Fibroblast of skin of right quadriceps (primary cell): ENCODE results near the gene FAF2.
"Not testable (repeated sequence)": the region's sequence is repeated elsewhere in the genome, so short reads cannot be mapped to it uniquely, and the experiment has no call there.

ENCODE experiments used
- DNase-seq: peaks from one replicate; pipeline ENCODE4 v3.0.0-alpha.2; 2013

The FAF2 gene, protein sequence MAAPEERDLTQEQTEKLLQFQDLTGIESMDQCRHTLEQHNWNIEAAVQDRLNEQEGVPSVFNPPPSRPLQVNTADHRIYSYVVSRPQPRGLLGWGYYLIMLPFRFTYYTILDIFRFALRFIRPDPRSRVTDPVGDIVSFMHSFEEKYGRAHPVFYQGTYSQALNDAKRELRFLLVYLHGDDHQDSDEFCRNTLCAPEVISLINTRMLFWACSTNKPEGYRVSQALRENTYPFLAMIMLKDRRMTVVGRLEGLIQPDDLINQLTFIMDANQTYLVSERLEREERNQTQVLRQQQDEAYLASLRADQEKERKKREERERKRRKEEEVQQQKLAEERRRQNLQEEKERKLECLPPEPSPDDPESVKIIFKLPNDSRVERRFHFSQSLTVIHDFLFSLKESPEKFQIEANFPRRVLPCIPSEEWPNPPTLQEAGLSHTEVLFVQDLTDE

DNA sequence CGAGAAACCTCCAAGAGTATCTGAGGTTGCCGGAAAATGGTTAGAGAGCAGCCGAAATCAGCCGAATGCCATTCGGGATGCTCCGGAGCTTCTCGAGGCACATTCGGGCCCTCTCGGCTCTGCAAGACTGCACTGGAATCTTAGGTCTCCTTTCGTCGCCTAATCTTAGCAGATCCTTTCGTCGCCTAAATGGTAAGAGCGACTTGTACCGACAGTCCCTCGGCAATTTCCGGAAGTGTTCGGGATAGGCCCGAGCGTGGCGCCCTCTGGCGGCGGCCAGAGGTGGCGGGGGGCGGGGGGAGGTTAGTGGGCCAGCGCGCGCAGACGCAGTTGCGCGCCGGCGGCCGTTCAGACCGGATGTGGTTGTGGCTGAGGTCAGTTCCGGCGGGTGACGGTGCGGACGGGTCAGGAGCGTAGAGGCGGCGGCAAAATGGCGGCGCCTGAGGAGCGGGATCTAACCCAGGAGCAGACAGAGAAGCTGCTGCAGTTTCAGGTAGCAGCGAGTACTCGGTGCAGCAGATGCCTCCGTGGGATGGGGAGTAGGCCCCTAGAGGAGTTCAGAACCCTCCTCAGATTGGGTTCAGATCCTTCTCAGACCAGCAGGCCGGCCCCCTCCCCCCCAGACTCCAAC lies at the start of gene FAF2:
TSS of gene FAF2 (plus strand) at position 408 of the 631 bp plus-strand sequence. CDS start at position 431, 23 bp downstream.
- DNase-seq: peak; percentile 99

GRCh38 chr5:176400382-176401156 lies 47.6 kb upstream of the FAF2 start:
- DNase-seq: no peak

DNA sequence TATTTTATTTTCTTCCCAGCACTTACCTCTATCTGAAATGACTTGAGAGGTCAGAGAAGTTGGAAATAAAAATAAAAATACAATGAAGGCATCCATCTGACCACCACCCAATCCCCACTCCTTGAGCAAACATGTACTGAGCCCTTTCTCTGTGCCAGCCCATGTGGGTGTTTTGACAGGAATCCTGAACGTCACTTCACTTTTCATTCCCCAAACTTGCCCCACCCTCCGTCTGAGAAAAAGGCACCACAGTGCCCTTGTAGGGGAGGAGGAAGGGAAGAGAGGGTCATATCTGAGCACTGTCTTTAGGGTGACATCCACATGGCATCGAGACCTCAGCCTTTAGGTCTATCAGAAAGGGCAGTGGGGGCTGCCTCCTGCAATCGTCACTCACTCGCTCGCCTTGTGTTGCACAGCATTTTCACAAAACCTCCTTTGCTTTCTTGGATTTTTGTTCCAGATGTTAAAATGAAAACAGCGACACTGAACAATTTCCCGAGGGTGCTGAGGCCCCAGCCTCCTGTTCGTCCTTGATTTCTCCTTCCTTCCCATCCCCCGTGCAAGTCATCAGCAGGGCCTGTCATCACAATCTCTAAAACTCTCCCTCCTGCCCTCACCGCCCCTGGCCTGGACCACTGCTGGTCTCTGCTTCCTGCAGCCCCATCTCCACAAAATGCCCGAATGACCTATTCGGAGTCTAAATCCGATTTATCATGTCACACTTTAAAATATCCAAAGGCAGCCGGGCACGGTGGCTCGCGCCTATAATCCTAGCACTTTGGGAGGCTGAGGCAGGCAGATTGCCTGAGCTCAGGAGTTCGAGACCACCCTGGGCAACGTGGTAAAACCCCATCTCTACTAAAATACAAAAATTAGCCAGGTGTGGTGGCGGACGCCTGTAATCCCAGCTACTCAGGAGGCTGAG lies 46.6 kb upstream of the FAF2 start:
- no peak for DNase-seq

DNA sequence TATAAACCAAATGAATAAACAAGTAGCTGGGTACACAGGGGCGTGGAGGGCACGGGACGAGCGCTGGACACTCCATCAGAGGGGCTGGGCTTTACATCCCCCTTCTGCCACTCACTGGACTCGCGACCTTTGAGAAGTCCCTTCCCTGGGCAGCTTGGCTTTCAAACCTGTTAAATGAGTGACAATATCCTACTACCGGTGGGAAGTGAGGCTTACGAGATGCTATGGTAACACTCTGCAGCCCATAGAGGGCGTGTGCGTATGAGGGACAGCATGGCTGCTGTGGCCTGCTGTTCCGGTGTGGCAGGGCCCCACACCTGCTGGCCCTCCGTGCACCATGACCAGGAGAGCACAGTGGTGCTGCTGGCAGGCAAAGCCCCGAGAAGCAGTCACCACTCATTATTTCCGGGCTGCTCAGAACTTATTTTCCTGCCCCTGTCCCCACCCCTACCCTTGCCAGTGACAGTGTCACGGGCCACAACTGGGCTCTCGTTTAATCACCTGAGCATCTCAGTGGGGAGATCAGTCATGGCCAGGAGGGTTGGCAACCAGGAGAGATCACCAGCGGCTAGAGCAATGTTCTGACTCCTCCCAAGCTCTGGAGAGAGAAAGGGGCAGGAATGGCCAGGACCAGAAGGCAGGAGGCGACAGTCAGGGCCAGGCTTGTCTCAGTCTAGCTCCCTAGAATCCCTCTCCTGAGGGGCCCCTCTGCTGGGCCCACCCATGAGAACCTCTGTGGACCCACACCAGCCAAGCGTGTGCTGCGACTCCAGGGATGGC lies 42.3 kb upstream of the FAF2 start:
- DNase-seq: no peak

- DNase-seq: no peak
Observed at GRCh38 chr5:176406436-176407052, 41.6 kb upstream of the FAF2 start.

DNA sequence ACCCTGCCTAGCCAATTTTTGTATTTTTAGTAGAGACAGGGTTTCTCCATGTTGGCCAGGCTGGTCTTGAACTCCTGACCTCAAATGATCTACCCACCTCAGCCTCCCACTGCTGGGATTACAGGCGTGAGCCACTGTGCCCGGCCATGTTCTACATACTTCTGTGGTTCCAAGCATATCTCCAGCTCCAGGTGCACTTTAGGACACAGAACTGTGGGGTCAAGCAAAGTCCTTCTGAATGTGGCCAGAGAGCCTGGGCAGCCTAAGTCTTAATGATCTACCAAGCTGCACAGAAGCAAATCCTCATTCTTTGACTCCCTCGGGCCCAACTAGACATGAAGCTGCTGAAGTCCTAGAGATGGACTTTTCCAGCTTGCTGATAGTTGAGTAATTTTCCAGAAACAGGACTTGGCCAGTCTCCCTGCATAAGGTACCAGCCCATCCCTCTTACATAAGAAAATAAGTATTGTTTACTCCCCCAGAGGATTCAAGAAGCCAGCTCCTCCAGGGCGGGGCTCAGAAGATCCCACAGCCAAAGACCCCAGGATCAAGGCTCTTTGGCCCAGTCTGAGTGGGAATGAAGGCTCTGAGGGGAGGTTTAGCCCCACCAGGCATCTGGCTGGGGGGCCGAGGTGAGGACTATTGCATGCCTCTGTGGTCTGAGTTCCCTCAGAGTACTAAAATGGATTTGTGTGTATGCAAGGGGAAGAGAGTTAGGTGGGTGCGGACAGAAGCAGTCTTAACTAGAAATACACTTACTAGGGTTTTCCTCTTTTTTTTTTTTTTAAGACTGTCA lies 40.5 kb upstream of the FAF2 start:
- DNase-seq: no peak

DNA sequence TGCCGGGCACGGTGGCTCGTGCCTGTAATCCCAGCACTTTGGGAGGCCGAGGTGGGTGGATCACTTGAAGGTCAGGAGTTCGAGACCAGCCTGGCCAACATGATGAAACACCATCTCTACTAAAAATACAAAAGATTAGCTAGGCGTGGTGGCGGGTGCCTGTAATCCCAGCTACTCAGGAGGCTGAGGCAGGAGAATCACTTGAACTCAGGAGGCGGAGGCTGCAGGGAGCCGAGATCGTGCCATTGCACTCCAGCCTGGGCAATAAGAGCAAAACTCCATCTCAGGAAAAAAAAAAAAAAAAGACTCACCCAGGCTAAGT lies 40.0 kb upstream of the FAF2 start:
- DNase-seq: not testable (repeated sequence)

GRCh38 chr5:176408590-176408989 lies 39.6 kb upstream of the FAF2 start:
- no peak for DNase-seq

DNA sequence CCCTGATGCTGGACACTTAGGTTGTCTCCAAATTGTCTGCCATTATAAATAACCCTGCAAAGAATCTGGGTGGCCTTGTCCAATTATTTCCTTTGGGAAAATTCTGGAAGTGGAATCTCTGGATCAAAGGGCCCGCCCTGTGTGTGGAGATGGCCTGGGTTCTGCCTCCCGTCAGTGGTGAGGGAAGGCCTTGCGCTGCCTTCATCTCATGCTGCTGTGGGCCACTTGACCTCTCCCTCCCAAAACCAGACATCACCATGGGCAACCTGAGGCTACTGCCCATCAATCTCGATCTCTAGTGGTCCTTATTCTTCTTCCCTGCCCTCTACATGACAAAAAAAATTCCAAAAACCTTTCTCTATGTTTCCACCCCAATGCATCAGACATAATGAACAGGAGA lies 38.4 kb upstream of the FAF2 start:
- no peak for DNase-seq

- no peak for DNase-seq
Observed at GRCh38 chr5:176410486-176411180, 37.6 kb upstream of the FAF2 start.

DNA sequence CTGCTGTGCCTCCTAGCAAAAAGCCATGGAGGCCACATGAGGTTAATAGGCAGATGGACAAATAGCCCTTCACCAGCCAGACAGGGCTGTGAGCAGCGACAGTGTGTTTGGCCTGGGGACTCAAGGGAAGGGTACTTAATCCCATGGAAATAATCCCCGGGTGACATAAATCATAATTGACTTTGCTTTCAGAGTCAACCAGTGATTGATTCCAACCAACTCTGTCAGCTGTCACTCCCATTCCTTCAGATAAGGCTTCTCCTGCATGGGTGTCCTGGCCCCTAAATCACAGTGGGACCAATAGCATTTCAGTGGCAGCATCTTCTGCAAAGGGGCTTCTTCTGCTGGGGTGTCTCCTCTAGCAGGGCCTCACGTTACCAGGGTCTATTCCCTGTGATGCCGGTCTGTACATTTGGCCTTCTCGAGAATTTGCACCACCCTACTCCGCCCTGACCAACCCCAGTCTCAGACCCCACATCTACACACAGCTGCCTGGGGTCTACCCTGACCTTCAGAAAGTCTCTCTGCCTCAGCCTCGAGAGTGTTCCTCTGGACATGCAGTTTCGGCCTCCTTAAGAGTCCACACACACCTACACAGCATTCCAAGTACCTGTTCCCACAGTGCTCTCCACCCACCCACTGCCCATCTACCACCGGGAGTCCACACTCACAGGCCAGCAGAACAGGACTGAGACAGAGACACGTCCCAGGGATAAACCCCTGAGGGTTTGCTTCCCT lies 35.5 kb upstream of the FAF2 start:
- no peak for DNase-seq

GRCh38 chr5:176413255-176413565 lies 35.0 kb upstream of the FAF2 start:
- no peak for DNase-seq

DNA sequence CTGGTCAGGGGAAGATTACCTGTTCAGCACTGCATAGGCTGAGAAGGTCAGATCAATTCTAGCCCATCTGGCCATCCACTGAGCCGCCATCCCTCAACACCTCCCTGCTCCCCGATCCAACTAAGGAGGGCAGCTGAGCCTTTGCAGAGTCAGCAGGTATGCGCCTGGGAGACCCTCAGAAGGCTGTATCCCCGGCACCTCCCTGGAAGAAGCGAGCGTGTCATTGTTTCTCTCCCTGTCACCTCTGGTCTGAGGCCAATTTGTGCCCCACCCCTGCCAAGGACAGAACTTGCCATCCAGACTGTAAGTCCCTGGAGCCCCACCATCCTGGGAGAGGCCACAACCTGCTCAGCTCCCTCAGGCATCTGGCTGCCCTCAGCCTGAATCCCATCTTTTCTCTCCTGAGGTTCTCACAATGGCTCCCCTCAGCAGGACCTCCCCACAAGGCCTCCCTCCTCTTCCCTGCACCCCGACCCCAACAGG lies 34.4 kb upstream of the FAF2 start:
- no peak for DNase-seq

GRCh38 chr5:176414704-176415103 lies 33.5 kb upstream of the FAF2 start:
- no peak for DNase-seq

DNA sequence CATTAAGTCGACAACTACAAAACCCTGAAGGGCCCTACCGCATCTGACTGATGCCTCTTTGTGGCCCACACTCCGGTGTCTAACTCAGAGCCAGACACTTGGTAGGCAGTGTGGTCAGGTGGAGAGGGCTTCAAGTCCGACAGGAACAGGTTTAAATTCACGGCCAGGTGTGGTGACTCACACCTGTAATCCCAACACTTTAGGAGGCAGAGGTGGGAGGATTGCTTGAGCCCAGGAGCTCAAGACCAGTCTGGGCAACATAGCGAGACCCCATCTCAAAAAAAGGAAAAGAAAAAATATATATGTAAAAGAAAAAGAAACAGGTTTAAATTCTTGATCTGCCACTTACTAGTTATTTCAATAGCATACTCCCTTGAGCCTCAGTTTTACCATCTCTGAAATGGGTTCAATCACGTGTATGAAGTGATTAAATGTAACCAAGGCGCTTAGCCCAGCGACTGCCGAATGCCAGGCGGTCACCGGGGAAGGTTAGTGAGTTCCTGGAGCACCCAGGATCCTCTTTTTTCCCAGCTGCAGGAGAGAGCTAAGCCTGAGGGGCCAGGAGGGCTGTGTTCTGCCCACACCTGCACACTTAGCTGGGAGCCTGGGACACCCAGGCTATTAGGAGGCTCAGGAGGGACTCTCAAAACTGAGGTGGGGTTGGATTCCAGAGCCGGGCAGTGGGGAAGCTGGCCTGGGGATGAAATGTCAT lies 32.8 kb upstream of the FAF2 start:
- no peak for DNase-seq

- DNase-seq: peak; percentile 81
Observed at GRCh38 chr5:176415952-176416924, 31.9 kb upstream of the FAF2 start, which contains the start of gene CLTB. CLTB (minus strand) TSS chr5:176416539; CDS start chr5:176416363, 176 bp downstream.

DNA sequence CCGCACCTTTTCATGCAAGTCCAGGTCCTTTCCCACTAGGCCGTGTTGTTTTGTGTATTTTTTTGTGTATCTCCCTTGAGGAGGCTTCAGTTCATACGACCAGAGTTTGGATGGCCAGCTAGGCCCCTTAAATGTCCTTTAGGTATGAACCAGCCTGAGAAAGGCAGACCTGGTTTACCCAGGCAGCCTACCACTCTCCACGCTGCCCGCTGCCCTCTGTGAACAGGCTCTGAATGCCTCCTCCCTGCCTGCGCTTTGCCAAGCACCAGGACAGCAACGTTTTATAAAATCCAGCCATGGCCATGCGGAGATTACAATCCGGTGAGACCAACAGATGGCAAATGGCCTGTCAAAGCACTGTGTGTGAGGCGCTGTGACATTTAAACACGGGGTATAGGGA lies 31.2 kb upstream of the FAF2 start:
- no peak for DNase-seq
